HepG2 (cell line): ENCODE results near the gene SPTSSB. TPM values are rescaled to one million over a fixed set of nuclear protein-coding genes. Genes with fewer than 3 reads are reported as not detected.

ENCODE experiments used
- CHCHD3 ChIP-seq: sonication (generic); formaldehyde crosslinking; IDR thresholded peaks from 2 replicates; pipeline ENCODE4 v1.8.0; 2022; ENCODE audit warnings: mild to moderate bottlenecking, missing genetic modification reagents, moderate library complexity
- FOXA3 ChIP-seq: IDR thresholded peaks from 2 replicates; pipeline ENCODE4 v1.6.1; 2016; ENCODE audit warnings: missing genetic modification reagents, missing compliant biosample characterization
- FOXJ3 ChIP-seq: sonication (generic); formaldehyde crosslinking; IDR thresholded peaks from 2 replicates; pipeline ENCODE4 v1.4.0; 2020; ENCODE audit warnings: missing genetic modification reagents, mild to moderate bottlenecking, borderline replicate concordance
- HNF1A ChIP-seq, 2 experiments: sonication (generic) in 1 of 2; formaldehyde crosslinking in 1 of 2; IDR thresholded peaks; 2 replicates each; pipeline versions ENCODE4 v1.4.0 to v1.6.1; 2016 to 2020; ENCODE audit warnings: borderline replicate concordance in 1 of 2, low read depth in 1 of 2, mild to moderate bottlenecking in 1 of 2, missing genetic modification reagents in 1 of 2
- MED13 ChIP-seq: sonication (generic); formaldehyde crosslinking; IDR thresholded peaks from 2 replicates; pipeline ENCODE4 v1.5.0; 2020; ENCODE audit warnings: missing genetic modification reagents
- SAFB2 ChIP-seq: sonication (generic); formaldehyde crosslinking; IDR thresholded peaks from 2 replicates; pipeline ENCODE4 v1.5.1; 2020; ENCODE audit warnings: missing genetic modification reagents, low read depth, mild to moderate bottlenecking, borderline replicate concordance
- SRSF4 ChIP-seq: fragments of 200-400 bp; formaldehyde crosslinking; IDR thresholded peaks from one replicate; pipeline ENCODE4 v1.6.1; 2018; ENCODE audit warnings: mild to moderate bottlenecking, low read depth, low read length, moderate library complexity; ENCODE audit not compliant: poor library complexity, severe bottlenecking
- ZNF101 ChIP-seq: sonication (generic); formaldehyde crosslinking; IDR thresholded peaks from 2 replicates; pipeline ENCODE4 v1.4.0; 2020; ENCODE audit warnings: mild to moderate bottlenecking, low read depth, missing genetic modification reagents, borderline replicate concordance
- ZNF678 ChIP-seq: sonication (generic); formaldehyde crosslinking; IDR thresholded peaks from 2 replicates; pipeline ENCODE4 v1.4.0; 2020; ENCODE audit warnings: mild to moderate bottlenecking, missing genetic modification reagents
- ZNF782 ChIP-seq: sonication (generic); formaldehyde crosslinking; IDR thresholded peaks from 2 replicates; pipeline ENCODE4 v1.4.0; 2020; ENCODE audit warnings: missing genetic modification reagents, mild to moderate bottlenecking, borderline replicate concordance
- ZNF788 ChIP-seq: sonication (generic); formaldehyde crosslinking; IDR thresholded peaks from 2 replicates; pipeline ENCODE4 v1.5.0; 2020; ENCODE audit warnings: mild to moderate bottlenecking, missing genetic modification reagents, borderline replicate concordance
- polyA plus RNA-seq, 8 experiments: library from polyadenylated mRNA; depleted of rRNA in 3 of 8; stranded (reverse) in 7 of 8; unstranded in 1 of 8; fragments of >200 nt; fragmentation: Illumina TruSeq in 4 of 8; extraction: Trizol in 4 of 8; gene quantifications; 2 replicates each; pipeline versions ENCODE4 v1.2.1 to v1.2.3, GENCODE V29; 2011 to 2016; ENCODE audit warnings: low read depth in 4 of 8, missing spikeins in 1 of 8, mixed read lengths in 1 of 8; ENCODE audit not compliant: insufficient read depth in 1 of 8
- total RNA-seq, 5 experiments: library from RNA; depleted of rRNA; stranded (reverse); fragments of >200 nt; fragmentation: Illumina TruSeq; extraction: Trizol; gene quantifications; 2 replicates each; pipeline ENCODE4 v1.2.3, GENCODE V29; 2016; ENCODE audit warnings: low read depth in 1 of 5
- TF ChIP-seq, protein P1 (sequence below): sonication (generic); formaldehyde crosslinking; IDR thresholded peaks from 2 replicates; pipeline ENCODE4 v1.5.1; 2020; ENCODE audit warnings: mild to moderate bottlenecking, missing genetic modification reagents, borderline replicate concordance
- TF ChIP-seq, protein P2 (sequence below): sonication (generic); formaldehyde crosslinking; conservative IDR thresholded peaks from 2 replicates; pipeline ENCODE4 v1.4.0; 2020; ENCODE audit warnings: mild to moderate bottlenecking, missing genetic modification reagents, moderate library complexity

SPTSSB gene
- total and polyA plus RNA-seq, 2 of the 13 experiments (the other 11 are each of a cell fraction or from before 2014, with no cell fraction given), result 0.51 to 2.4 TPM

GRCh38 chr3:161393310-161393709 is 22.0 kb upstream of the SPTSSB start (continued):
- TF ChIP-seq HNF1A (IDR thresholded peaks at IDR 0.05; ENCODE audit: low read depth), result peak; percentile 45
- TF ChIP-seq HNF1A (CRISPR knock-in tag; IDR thresholded peaks at IDR 0.05; ENCODE audit: borderline replicate concordance), result no peak
- no peak for TF ChIP-seq ZNF782
- no peak for TF ChIP-seq SRSF4
- no peak for TF ChIP-seq ZNF678
- TF ChIP-seq MED13 (CRISPR knock-in tag), result no peak
- TF ChIP-seq CHCHD3 (CRISPR knock-in tag), result no peak
- TF ChIP-seq ZNF101 (CRISPR knock-in tag), result no peak
- 0 out of 2 replicates have a peak, but pooled peaks have one; percentile 16 for TF ChIP-seq FOXJ3 (CRISPR knock-in tag)
- no peak for TF ChIP-seq SAFB2 (CRISPR knock-in tag)
- TF ChIP-seq, protein P1, sequence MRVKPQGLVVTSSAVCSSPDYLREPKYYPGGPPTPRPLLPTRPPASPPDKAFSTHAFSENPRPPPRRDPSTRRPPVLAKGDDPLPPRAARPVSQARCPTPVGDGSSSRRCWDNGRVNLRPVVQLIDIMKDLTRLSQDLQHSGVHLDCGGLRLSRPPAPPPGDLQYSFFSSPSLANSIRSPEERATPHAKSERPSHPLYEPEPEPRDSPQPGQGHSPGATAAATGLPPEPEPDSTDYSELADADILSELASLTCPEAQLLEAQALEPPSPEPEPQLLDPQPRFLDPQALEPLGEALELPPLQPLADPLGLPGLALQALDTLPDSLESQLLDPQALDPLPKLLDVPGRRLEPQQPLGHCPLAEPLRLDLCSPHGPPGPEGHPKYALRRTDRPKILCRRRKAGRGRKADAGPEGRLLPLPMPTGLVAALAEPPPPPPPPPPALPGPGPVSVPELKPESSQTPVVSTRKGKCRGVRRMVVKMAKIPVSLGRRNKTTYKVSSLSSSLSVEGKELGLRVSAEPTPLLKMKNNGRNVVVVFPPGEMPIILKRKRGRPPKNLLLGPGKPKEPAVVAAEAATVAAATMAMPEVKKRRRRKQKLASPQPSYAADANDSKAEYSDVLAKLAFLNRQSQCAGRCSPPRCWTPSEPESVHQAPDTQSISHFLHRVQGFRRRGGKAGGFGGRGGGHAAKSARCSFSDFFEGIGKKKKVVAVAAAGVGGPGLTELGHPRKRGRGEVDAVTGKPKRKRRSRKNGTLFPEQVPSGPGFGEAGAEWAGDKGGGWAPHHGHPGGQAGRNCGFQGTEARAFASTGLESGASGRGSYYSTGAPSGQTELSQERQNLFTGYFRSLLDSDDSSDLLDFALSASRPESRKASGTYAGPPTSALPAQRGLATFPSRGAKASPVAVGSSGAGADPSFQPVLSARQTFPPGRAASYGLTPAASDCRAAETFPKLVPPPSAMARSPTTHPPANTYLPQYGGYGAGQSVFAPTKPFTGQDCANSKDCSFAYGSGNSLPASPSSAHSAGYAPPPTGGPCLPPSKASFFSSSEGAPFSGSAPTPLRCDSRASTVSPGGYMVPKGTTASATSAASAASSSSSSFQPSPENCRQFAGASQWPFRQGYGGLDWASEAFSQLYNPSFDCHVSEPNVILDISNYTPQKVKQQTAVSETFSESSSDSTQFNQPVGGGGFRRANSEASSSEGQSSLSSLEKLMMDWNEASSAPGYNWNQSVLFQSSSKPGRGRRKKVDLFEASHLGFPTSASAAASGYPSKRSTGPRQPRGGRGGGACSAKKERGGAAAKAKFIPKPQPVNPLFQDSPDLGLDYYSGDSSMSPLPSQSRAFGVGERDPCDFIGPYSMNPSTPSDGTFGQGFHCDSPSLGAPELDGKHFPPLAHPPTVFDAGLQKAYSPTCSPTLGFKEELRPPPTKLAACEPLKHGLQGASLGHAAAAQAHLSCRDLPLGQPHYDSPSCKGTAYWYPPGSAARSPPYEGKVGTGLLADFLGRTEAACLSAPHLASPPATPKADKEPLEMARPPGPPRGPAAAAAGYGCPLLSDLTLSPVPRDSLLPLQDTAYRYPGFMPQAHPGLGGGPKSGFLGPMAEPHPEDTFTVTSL (CRISPR knock-in tag), result peak; percentile 58; the same call in 1 of the 2 replicates
- TF ChIP-seq, protein P2, sequence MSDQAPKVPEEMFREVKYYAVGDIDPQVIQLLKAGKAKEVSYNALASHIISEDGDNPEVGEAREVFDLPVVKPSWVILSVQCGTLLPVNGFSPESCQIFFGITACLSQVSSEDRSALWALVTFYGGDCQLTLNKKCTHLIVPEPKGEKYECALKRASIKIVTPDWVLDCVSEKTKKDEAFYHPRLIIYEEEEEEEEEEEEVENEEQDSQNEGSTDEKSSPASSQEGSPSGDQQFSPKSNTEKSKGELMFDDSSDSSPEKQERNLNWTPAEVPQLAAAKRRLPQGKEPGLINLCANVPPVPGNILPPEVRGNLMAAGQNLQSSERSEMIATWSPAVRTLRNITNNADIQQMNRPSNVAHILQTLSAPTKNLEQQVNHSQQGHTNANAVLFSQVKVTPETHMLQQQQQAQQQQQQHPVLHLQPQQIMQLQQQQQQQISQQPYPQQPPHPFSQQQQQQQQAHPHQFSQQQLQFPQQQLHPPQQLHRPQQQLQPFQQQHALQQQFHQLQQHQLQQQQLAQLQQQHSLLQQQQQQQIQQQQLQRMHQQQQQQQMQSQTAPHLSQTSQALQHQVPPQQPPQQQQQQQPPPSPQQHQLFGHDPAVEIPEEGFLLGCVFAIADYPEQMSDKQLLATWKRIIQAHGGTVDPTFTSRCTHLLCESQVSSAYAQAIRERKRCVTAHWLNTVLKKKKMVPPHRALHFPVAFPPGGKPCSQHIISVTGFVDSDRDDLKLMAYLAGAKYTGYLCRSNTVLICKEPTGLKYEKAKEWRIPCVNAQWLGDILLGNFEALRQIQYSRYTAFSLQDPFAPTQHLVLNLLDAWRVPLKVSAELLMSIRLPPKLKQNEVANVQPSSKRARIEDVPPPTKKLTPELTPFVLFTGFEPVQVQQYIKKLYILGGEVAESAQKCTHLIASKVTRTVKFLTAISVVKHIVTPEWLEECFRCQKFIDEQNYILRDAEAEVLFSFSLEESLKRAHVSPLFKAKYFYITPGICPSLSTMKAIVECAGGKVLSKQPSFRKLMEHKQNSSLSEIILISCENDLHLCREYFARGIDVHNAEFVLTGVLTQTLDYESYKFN (CRISPR knock-in tag), result peak; percentile 39; the same call in 1 of the 2 replicates
- 0 out of 2 replicates have a peak, but pooled peaks have one; percentile 29 for TF ChIP-seq FOXA3 (CRISPR knock-in tag)
- TF ChIP-seq ZNF788 (CRISPR knock-in tag), result no peak
